PFSK-1 (cell line): Measurements from ENCODE around the gene SDF2L1.

ENCODE experiments used
- FOXP2 ChIP-seq: optimal IDR thresholded peaks from 2 replicates; pipeline ENCODE3; 2011; ENCODE audit warnings: borderline replicate concordance, control low read depth, inconsistent platforms; ENCODE audit not compliant: insufficient read depth; ENCODE audit errors: extremely low read length, extremely low read depth
- POLR2AphosphoS5 ChIP-seq: IDR thresholded peaks from 2 replicates; pipeline ENCODE4 v1.6.1; 2012; ENCODE audit warnings: low read depth, mild to moderate bottlenecking, control low read depth, low read length, moderate library complexity
- REST ChIP-seq, 2 experiments: IDR thresholded peaks; 2 replicates each; pipeline versions ENCODE4 v1.6.1 to v1.8.0; 2011 to 2012; ENCODE audit warnings: low read depth in 2 of 2, low read length in 2 of 2, control low read depth in 1 of 2, inconsistent platforms in 1 of 2, mild to moderate bottlenecking in 1 of 2, moderate library complexity in 1 of 2; ENCODE audit not compliant: insufficient read depth in 1 of 2
- SIN3A ChIP-seq: IDR thresholded peaks from 2 replicates; pipeline ENCODE4 v1.6.1; 2012; ENCODE audit warnings: mild to moderate bottlenecking, low read length, moderate library complexity, borderline replicate concordance; ENCODE audit not compliant: insufficient read depth
- TAF1 ChIP-seq: IDR thresholded peaks from 2 replicates; pipeline ENCODE4 v1.6.1; 2012; ENCODE audit warnings: low read length, control low read depth, borderline replicate concordance; ENCODE audit not compliant: insufficient read depth

Gene SDF2L1

DNA sequence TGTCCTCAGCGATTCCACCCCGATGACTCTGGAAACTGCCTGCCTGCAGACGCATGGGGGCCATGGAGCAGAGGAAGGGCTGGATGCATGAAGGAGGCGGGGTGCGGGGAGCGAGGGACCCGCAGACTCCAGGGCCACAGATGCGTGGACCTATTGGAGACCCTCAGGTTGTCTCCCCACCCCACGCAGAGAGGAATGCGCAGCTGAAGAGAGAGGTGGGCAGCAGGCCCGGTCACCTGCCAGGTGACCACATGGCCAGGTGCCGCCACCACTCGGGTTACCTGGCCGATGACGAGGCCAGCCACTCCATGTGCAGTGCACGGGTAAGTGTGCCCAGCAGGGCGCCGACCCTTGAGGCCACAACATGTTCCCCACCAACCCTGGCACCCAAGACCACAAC, 9.2 kb upstream of the SDF2L1 start:
- TF ChIP-seq REST (IDR thresholded peaks at IDR 0.05; ENCODE audit: insufficient read depth in 1 of 2, low read depth in 2 of 2, low read length in 2 of 2), result no peak
- no peak for TF ChIP-seq FOXP2
- TF ChIP-seq TAF1, result no peak
- TF ChIP-seq SIN3A, result no peak
- TF ChIP-seq POLR2AphosphoS5, result no peak

DNA sequence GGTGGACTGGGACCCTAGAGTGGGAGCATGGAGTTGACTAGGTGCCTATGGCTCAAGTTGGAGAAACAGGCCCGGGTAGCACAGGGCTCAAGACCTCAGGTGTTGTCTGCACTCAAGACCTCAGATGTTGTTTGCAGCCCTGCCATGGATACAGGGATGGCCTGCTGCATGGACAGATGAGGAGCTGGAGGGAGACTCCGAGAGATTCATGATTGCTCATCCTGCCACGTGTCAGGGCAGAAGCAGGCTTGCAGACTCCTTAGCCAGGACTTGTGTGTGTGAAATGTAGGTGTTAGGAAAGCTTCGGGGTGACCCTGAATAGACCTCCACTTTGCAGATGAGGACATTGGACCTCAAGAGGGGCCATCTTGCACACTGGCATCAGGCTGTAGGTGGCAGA, 8.6 kb upstream of the SDF2L1 start:
- no peak for TF ChIP-seq TAF1
- TF ChIP-seq FOXP2, result no peak
- TF ChIP-seq POLR2AphosphoS5, result no peak
- no peak for TF ChIP-seq REST (IDR thresholded peaks at IDR 0.05; ENCODE audit: insufficient read depth in 1 of 2, low read depth in 2 of 2, low read length in 2 of 2)
- TF ChIP-seq SIN3A, result no peak

DNA sequence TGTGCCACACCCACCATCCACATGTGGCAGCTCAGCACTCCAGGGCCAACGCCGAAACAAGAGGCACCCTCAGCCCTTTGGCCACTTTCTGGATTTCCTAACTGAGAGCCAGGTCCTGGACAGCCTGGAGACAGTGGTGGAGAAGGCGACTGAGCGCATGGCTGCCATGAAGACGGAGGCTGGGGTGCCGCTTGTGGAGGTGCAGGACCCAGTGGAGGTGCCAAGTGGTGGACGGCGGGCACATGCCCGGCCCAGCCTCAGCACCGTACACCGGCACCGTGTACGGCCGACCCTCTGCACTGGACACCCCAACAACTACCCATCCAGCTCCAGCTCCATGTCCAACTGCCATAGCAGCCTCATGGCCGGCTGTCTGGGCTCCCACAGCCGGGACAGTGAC, 8.0 kb upstream of the SDF2L1 start:
- no peak for TF ChIP-seq TAF1
- TF ChIP-seq POLR2AphosphoS5, result no peak
- no peak for TF ChIP-seq SIN3A
- TF ChIP-seq FOXP2, result no peak
- no peak for TF ChIP-seq REST (IDR thresholded peaks at IDR 0.05; ENCODE audit: insufficient read depth in 1 of 2, low read depth in 2 of 2, low read length in 2 of 2)

GRCh38 chr22:21634844-21635243, 7.3 kb upstream of the SDF2L1 start:
- no peak for TF ChIP-seq SIN3A
- TF ChIP-seq FOXP2, result no peak
- TF ChIP-seq REST (IDR thresholded peaks at IDR 0.05; ENCODE audit: insufficient read depth in 1 of 2, low read depth in 2 of 2, low read length in 2 of 2), result no peak
- TF ChIP-seq POLR2AphosphoS5, result no peak
- TF ChIP-seq TAF1, result no peak
